Calu3 (cell line): ENCODE results near the gene PREX1. TPM values are rescaled to one million over a fixed set of nuclear protein-coding genes. Genes with fewer than 3 reads are reported as not detected.
"Not testable (repeated sequence)": the region's sequence is repeated elsewhere in the genome, so short reads cannot be mapped to it uniquely, and the experiment has no call there.

ENCODE experiments used
- BruUV-seq: library from RNA; stranded (reverse); fragments of 400-500 nt; replicated peaks from 2 replicates; lab custom pipeline; 2021; lab: Mats Ljungman, UMichigan
- CTCF ChIA-PET: fragments of 300-600 bp; sonication (Branson Sonifier 250); formaldehyde crosslinking; loops from one replicate; lab custom pipeline; 2022; ENCODE audit warnings: antibody characterized with exemption; lab: Charles Lee
- DNase-seq: peaks from one replicate; pipeline ENCODE4 v3.0.0; 2022
- H3K27ac Mint-ChIP-seq: one replicate; pipeline ENCODE4 v1.8.0; 2022; ENCODE audit warnings: mixed read lengths; ENCODE audit not compliant: unreplicated experiment
- H3K27me3 Mint-ChIP-seq: one replicate; pipeline ENCODE4 v1.8.0; 2022; ENCODE audit warnings: mixed read lengths; ENCODE audit not compliant: unreplicated experiment
- H3K36me3 Mint-ChIP-seq: one replicate; pipeline ENCODE4 v1.8.0; 2022; ENCODE audit warnings: mild to moderate bottlenecking, moderate library complexity, mixed read lengths; ENCODE audit not compliant: insufficient read depth, unreplicated experiment
- H3K4me1 Mint-ChIP-seq: one replicate; pipeline ENCODE4 v1.8.0; 2022; ENCODE audit warnings: mild to moderate bottlenecking, low read depth, mixed read lengths; ENCODE audit not compliant: unreplicated experiment
- H3K4me3 Mint-ChIP-seq: one replicate; pipeline ENCODE4 v1.8.0; 2022; ENCODE audit warnings: mild to moderate bottlenecking, low read depth, moderate library complexity, mixed read lengths; ENCODE audit not compliant: unreplicated experiment
- H3K9me3 Mint-ChIP-seq: one replicate; pipeline ENCODE4 v1.8.0; 2022; ENCODE audit warnings: low read depth, mixed read lengths; ENCODE audit not compliant: unreplicated experiment
- CTCF ChIP-seq: fragments of 200-600 bp; IDR thresholded peaks from one replicate; pipeline ENCODE4 v1.8.0; 2022; ENCODE audit warnings: antibody characterized with exemption; ENCODE audit not compliant: unreplicated experiment
- intact Hi-C: fragments of 100-400 bp; cut with micrococcal nuclease; formaldehyde crosslinking; loops from one replicate; pipeline ENCODE4 v1.10.0; 2022; ENCODE audit not compliant: unreplicated experiment
- total RNA-seq: library from RNA; stranded (reverse); gene quantifications from 2 replicates; pipeline ENCODE4 v1.2.3, GENCODE V29; 2022

Gene PREX1
- total RNA-seq, 1 experiment from 2014 or later: 0.31 TPM

DNA sequence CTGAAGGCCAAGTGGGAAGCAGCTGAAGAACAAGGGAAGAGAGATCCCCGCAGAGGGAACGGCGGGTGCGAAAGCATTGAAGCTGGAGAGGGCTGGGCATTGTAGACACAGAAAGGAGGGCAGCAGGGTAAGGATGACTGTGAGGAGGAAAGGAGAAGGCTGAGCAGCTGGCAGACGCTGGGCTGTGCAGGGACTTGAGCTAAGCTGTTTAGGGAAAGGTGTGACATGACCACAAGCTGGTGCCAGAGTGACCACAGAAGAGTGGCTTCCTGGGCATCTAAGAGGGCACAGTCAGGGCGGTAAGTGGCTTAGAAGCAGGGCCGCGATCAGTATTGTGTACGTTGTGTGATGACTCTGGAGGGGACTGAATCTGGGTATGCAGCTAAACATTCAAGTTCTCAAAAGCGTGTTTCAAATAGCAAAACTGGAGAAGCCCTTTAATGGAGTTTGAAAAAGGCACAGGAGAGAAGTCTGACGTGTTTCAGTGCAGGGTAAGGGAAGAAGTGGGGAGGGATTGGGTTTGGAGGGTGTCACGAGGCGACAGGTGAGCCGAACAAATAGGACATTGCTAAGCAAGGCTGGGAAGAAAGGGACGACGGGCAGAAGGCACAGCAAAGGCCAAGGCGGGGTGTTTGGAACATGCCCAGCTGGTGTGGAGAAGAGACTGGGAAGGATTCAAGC is 47.6 kb upstream of the PREX1 start:
- no peaks in the 10 kb centered on the region for H3K36me3 Mint-ChIP-seq
- H3K4me1 Mint-ChIP-seq: peaks cover 24% of the 10 kb centered on the region
- CTCF ChIA-PET: interaction anchor here (0.6 to 2.7 kb wide), 4 partner anchors 10 to 316 kb away, joined by 3 to 27 read pairs (median 3); no protein-coding TSS in a partner anchor
- H3K4me3 Mint-ChIP-seq: no peak overlapping the region
- peaks cover 17% of the 10 kb centered on the region for H3K27me3 Mint-ChIP-seq
- no TSS peak for BruUV-seq
- H3K9me3 Mint-ChIP-seq: no peaks in the 10 kb centered on the region
- no peak for DNase-seq
- intact Hi-C loops: no loop called here
- no peak for TF ChIP-seq CTCF
- no peak overlapping the region for H3K27ac Mint-ChIP-seq

GRCh38 chr20:48869442-48869841 is 41.6 kb upstream of the PREX1 start:
- intact Hi-C loops, H3K36me3 Mint-ChIP-seq, H3K27ac Mint-ChIP-seq, H3K4me3 Mint-ChIP-seq, DNase-seq, H3K4me1 Mint-ChIP-seq, H3K9me3 Mint-ChIP-seq, BruUV-seq: not testable (repeated sequence)
- H3K27me3 Mint-ChIP-seq: peaks cover 42% of the 10 kb centered on the region
- CTCF ChIA-PET: interaction anchor here (0.6 kb wide), 1 partner anchor 108 kb away, joined by 3 read pairs; no protein-coding TSS in a partner anchor

DNA sequence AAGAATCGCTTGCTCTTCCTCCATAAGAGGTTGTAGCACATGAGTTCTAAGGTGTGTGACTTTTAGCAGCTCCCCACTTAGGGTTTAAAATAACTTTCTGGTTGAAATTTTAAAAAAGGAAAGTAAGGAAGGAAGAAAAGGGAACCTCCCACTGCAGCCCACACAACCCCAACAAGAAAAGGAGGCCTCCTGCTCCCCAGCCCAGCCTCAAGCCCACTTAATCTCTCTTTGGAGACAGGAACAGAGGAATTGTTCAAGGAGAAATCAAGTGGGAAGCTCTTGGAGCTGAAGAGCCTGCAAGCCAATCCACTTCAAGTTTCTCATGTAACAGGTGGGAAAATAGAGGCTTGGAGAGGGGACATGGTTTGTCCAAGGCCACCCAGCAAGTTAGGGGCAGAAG is 39.1 kb upstream of the PREX1 start:
- H3K9me3 Mint-ChIP-seq: no peaks in the 10 kb centered on the region
- TF ChIP-seq CTCF: no peak
- CTCF ChIA-PET: interaction anchor here (1.3 kb wide), 1 partner anchor 9 kb away, joined by 4 read pairs; no protein-coding TSS in a partner anchor

DNA sequence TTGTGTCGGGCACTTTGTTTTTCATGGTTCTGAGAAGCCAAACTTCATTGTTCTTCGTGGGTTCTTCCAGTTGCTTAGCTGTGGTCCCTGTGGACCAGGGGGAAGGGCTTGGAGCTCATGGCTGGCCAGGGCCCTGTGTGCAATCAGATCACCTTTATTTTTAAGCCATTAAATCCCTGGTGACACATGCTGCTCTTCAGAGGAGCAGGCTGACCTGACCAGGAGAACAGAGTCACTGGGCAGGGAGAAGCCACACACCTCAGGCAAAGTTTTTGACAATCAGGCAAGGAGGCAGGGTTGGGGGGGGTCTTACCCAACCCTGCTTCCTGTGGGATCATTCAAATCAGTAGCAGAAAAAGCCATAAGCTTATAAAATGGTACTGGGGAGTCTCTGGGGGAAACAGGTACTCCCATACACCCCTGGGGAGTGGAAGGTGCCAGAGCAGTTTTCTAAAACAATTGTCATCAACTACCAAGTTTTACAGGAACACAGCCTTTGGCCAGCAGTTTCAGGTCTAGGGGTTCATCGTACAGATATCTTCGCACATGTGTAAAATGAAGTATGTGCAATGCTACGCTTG is 37.0 kb upstream of the PREX1 start:
- no peaks in the 10 kb centered on the region for H3K9me3 Mint-ChIP-seq
- no peak overlapping the region for H3K4me3 Mint-ChIP-seq
- intact Hi-C loops: no loop called here
- no peaks in the 10 kb centered on the region for H3K4me1 Mint-ChIP-seq
- CTCF ChIA-PET: no interaction called here
- no peak overlapping the region for H3K27ac Mint-ChIP-seq
- no peak for TF ChIP-seq CTCF
- H3K36me3 Mint-ChIP-seq: no peaks in the 10 kb centered on the region
- peaks cover 60% of the 10 kb centered on the region for H3K27me3 Mint-ChIP-seq
- no TSS peak for BruUV-seq
- no peak for DNase-seq

More for the DNA sequence above, 39.1 kb upstream of the PREX1 start:
- Mint-ChIP-seq H3K4me1 (no peaks in the 10 kb centered on the region), H3K36me3 (no peaks in the 10 kb centered on the region), H3K4me3 (no peak overlapping the region), H3K27me3 (peaks cover 50% of the 10 kb centered on the region), H3K27ac (no peak overlapping the region)
- DNase-seq: no peak
- no TSS peak for BruUV-seq
- intact Hi-C loops: no loop called here

- H3K36me3 Mint-ChIP-seq: no peaks in the 10 kb centered on the region
- intact Hi-C loops: no loop called here
- no peaks in the 10 kb centered on the region for H3K9me3 Mint-ChIP-seq
- no peak overlapping the region for H3K27ac Mint-ChIP-seq
- CTCF ChIA-PET: no interaction called here
- TF ChIP-seq CTCF: no peak
- no peak for DNase-seq
- peaks cover 66% of the 10 kb centered on the region for H3K27me3 Mint-ChIP-seq
- H3K4me3 Mint-ChIP-seq: no peak overlapping the region
- no TSS peak for BruUV-seq
- no peaks in the 10 kb centered on the region for H3K4me1 Mint-ChIP-seq
Observed at GRCh38 chr20:48864254-48864653, 36.5 kb upstream of the PREX1 start.
